Mesodermal cell (in vitro differentiated cells): Measurements from ENCODE around the gene LPIN1.
"Not testable (repeated sequence)": the region's sequence is repeated elsewhere in the genome, so short reads cannot be mapped to it uniquely, and the experiment has no call there.

Source experiments
- H3K27ac ChIP-seq: 2 replicates; pipeline ENCODE4 v1.7.0; 2013; ENCODE audit warnings: mild to moderate bottlenecking, low read depth, low read length, moderate library complexity; ENCODE audit not compliant: severe bottlenecking
- H3K36me3 ChIP-seq: 2 replicates; pipeline ENCODE4 v1.7.1; 2013; ENCODE audit warnings: mild to moderate bottlenecking, low read length, moderate library complexity; ENCODE audit not compliant: control insufficient read depth, insufficient read depth
- H3K4me1 ChIP-seq: one replicate; pipeline ENCODE4 v1.7.1; 2013; ENCODE audit warnings: mild to moderate bottlenecking, low read length; ENCODE audit not compliant: insufficient read depth, control insufficient read depth, poor library complexity, severe bottlenecking
- H3K4me3 ChIP-seq: 2 replicates; pipeline ENCODE4 v1.7.0; 2013; ENCODE audit warnings: low read length, control low read depth, mild to moderate bottlenecking; ENCODE audit not compliant: insufficient read depth, poor library complexity, severe bottlenecking; ENCODE audit errors: extremely low read depth
- H3K9me3 ChIP-seq: 2 replicates; pipeline ENCODE4 v1.7.1; 2013; ENCODE audit warnings: mild to moderate bottlenecking, low read length, moderate library complexity; ENCODE audit not compliant: control insufficient read depth
- WGBS, 2 experiments: methylation state at CpG; one replicate each; pipeline ENCODE4 v1.1.5; 2013; ENCODE audit warnings: missing lambda C conversion rate in 2 of 2; ENCODE audit not compliant: insufficient coverage in 2 of 2; 5-methylcytosine and 5-hydroxymethylcytosine counted together

Gene LPIN1

DNA sequence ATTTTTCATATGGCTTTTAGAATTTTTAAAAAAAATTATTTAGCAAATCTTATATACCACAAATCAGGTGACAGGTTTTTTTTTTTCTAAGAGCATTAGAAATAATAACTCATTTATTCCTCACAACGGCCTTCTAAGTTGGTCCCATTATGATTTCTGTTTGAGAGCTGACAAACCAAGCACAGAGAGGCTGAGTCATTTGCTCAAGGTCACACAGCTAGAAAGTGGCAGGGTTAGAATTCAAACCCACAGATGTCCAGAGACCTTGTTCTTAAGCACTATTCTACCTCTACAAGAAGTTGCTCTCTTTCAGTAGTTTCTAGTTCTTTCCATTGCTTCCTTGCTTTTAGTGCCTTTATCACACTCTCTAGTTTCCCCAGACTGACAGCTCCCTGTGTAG lies 28.8 kb upstream of the LPIN1 start:
- WGBS, 2 experiments: 100% methylated on average over 1 of the region's 1 CpG; no CpG with 5 or more reads in 1 of the 2 experiments
- no peaks in the 10 kb centered on the region for H3K9me3 ChIP-seq
- H3K27ac ChIP-seq: no peak overlapping the region
- no peak overlapping the region for H3K4me3 ChIP-seq
- no peaks in the 10 kb centered on the region for H3K36me3 ChIP-seq
- no peaks in the 10 kb centered on the region for H3K4me1 ChIP-seq

DNA sequence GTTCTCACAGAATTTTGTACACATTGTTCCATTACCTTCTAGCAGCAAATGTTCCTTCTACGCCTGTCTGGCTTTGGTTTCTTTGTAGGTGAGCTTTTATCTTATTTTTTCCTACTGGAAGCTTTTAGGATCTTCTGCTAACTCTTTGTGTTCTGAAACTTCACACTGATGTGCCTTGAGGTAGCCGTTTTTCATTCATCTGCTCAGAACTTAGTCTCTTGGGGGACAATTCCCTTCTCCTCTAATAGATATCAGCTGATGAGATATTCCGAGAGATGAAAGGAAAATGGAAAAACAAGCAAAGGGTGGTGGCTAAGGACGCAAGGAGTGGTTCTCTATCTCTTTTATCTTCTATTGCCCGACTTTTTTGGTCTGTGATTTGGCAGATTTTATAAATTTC lies 27.8 kb upstream of the LPIN1 start:
- Histone ChIP-seq H3K4me1 (no peaks in the 10 kb centered on the region), H3K27ac (no peak overlapping the region), H3K4me3 (no peak overlapping the region), H3K36me3 (no peaks in the 10 kb centered on the region), H3K9me3 (no peaks in the 10 kb centered on the region)
- no CpG with 5 or more reads among the region's 5 CpGs for WGBS, 2 experiments

DNA sequence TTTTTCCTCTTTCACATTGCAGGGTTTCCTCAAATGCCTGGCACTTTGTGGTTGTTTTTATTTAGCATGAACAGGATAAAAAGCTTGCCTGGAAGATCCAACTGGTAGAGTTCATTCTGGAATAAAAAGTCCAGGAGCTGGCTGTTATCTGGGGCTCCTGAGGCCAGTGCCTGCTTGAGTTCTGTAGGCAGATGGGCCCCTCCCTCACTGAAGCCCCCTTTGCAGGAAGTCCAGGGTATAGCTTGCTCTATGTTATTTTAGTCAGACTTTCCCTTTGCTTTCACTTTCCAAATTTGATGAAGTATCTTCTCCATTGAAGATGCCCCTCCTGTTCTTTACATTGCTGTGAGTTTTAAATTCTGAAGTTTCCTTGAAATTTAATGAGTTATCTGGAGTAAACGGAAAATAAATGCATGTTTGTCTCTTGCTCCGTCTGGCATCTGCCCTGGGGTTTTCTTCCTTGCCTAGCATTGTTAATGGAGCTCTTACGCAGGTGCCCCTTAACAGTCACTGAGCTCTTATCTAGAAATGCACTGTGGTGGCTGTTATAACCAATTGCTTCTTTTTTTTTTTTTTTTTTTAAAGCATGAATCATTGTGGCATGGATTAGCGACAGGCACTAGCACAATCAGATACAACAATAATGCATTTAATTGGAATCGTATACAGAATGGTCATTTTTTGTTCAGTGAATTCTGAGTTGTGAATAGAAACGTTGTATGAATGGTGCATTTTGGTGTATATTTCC lies 27.0 kb upstream of the LPIN1 start:
- H3K4me1 ChIP-seq: no peaks in the 10 kb centered on the region
- H3K9me3 ChIP-seq: no peaks in the 10 kb centered on the region
- 86 to 92% methylated on average over 3 of the region's 6 CpGs for WGBS, 2 experiments

DNA sequence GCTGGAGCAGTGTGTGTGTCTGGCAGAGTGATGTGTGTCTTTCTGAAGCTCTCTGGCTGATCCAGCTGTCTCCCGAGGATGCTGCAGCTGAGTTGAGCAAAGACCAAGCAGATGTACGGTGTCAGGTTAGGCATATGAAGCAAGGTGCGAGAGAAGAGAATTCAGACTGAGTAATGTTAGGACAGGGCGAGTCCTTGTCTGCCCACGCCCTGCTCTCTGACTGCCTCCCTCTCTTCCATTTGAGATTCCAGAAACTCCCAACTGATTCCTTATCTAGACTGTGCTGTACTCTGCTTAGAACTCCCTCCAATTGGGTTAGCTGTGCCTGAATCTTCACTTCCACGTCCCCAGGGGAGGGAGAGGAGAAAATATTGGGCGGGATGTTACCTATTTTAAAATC lies 25.7 kb upstream of the LPIN1 start:
- Histone ChIP-seq H3K27ac (no peak overlapping the region), H3K4me3 (no peak overlapping the region), H3K9me3 (no peaks in the 10 kb centered on the region), H3K36me3 (no peaks in the 10 kb centered on the region), H3K4me1 (no peaks in the 10 kb centered on the region)
- WGBS, 2 experiments: 84 to 92% methylated on average over 4 to 5 of the region's 7 CpGs

More for the DNA sequence above, 27.0 kb upstream of the LPIN1 start:
- Histone ChIP-seq H3K4me3 (no peak overlapping the region), H3K27ac (no peak overlapping the region), H3K36me3 (no peaks in the 10 kb centered on the region)

DNA sequence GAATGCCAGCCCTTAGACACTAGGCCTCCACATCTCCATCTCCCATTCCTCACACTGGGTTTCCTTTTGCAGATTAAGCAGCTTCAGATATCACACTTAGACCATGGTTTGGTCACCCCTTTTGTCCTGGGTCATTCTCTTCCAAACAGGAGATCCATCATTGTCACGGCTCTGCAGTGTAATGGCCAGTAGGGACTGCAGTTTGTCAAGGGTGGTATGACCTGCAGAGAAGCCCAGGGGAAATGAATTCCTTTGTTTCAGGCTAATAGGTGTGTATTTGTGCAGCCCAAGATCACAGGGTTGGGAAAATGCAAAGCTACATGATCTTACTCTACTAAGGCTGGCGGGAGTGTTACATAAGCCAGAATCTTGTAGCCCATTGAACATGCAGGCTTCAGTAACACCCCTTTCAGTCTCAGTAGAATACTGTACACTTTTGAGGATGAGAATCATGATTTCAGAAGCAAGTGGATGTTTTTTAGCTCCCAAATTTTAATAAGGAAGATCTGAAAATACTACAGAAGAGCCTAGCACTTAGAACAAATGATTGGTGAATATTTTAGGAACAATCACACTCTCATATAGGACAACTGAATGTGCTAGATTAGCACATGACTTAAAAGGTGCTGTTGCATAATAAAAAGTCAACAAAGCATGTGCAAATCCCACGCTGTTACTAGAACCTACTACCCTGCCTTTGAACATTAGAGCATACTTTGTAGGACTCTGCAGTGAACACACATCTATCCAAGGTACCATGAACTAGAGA lies 24.0 kb upstream of the LPIN1 start:
- Histone ChIP-seq H3K27ac (no peak overlapping the region), H3K36me3 (no peaks in the 10 kb centered on the region), H3K9me3 (no peaks in the 10 kb centered on the region), H3K4me1 (no peaks in the 10 kb centered on the region), H3K4me3 (no peak overlapping the region)
- 90 to 100% methylated on average over 2 to 3 of the region's 3 CpGs for WGBS, 2 experiments

DNA sequence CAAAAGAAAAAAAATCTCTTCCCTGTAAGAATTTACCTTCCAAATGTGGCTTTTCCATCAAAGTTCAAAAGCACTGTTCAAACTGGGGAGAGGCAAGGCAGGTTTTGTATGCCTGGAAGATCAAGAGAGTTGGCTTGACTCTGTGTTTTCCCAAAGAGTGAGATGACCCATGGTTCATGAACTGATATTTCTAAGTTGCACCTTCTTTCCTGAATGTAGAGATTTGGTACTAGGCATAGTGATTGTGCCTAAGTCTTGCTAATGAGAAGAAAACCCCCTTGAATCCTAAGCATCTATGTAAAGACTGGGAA lies 23.4 kb upstream of the LPIN1 start:
- Histone ChIP-seq H3K4me3 (no peak overlapping the region), H3K4me1 (no peaks in the 10 kb centered on the region), H3K27ac (no peak overlapping the region), H3K36me3 (no peaks in the 10 kb centered on the region), H3K9me3 (no peaks in the 10 kb centered on the region)

DNA sequence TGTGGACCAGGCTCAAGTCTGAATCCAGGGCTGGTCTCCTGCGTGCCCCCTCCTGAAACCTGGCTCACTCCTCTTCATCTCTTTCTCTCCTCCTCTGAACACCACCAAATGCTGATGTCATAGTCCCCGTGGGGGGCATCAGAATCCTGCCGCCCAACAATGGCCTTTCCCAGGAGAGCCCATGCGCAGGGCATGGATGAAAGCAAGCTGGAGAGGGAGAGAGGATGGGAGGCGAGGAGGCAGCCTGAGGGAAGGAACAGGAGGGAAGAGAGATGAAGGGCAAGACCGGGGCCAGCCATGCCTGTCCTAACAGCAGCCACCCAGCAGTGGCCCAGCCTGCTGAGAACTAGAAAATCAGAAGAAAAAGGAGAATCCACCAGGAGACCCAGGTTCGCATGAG lies 22.3 kb upstream of the LPIN1 start:
- Histone ChIP-seq H3K36me3 (no peaks in the 10 kb centered on the region), H3K9me3 (no peaks in the 10 kb centered on the region), H3K4me3 (no peak overlapping the region), H3K27ac (no peak overlapping the region), H3K4me1 (no peaks in the 10 kb centered on the region)
- 80 to 86% methylated on average over 5 to 7 of the region's 7 CpGs for WGBS, 2 experiments

DNA sequence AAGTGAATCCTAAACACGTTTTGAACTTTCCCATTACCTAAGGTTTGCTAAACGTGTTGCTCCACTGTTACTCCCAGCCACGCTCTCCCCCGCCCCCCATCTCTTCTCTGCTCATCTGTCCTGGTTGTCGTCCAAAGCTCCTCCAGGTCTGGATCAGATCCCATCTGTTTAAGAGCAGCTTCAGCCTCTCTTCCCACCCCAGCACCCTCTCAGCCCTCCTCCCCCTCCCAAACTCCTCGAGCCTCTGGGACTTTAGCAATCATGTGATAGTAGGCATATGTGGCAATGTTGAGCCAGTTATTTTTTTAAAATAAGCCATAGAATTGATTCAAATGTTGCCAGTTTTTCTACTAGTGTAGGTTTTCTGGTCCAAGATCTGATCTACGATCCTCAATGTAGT lies 20.0 kb upstream of the LPIN1 start:
- Histone ChIP-seq H3K36me3 (no peaks in the 10 kb centered on the region), H3K4me1 (no peaks in the 10 kb centered on the region), H3K4me3 (no peak overlapping the region), H3K27ac (no peak overlapping the region), H3K9me3 (no peaks in the 10 kb centered on the region)
- WGBS, 2 experiments: 83 to 87% methylated on average over 6 of the region's 7 CpGs

DNA sequence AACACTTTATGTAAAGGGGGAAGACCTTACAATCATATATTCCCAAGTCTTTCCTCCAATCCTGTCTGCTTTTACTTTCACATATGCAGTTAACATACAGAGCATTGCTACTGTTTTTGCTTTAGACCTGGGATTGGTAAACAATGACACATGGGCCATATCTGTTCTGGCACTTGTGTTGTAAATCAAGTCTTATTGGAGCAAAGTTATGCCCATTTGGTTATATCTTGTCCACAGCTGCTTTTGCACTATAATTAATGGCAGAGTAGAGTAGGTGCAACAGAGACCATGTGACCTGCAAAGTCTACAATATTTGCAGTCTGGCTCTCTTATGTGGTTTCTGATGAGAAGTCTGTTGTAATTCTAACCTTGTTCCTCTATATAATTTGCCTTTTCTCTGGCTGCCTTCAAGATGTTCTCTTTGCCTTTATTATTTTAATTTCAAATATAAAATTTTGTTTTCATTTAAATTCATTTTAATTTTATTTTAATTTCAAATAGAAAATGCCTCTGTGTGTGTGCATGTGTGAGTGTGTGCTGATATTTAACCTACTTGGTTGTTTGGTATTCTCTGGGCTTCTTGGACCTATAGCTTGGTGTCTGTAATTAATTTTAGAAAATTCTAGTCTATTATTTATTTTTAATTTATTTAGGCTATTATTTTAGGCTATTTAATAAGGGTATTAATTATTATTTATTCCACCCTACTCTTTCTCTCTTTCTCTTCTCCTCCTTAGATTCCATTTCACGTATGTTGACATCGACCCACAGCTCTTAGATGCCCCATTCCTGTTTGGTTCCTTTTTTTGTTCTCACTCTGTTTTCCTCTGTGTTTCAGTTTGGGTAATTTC lies 16.8 kb upstream of the LPIN1 start:
- Histone ChIP-seq H3K4me3 (no peak overlapping the region), H3K36me3 (no peaks in the 10 kb centered on the region), H3K9me3 (no peaks in the 10 kb centered on the region), H3K4me1 (no peaks in the 10 kb centered on the region), H3K27ac (no peak overlapping the region)
- WGBS, 2 experiments: 100% methylated on average over 2 of the region's 2 CpGs; no CpG with 5 or more reads in 1 of the 2 experiments

DNA sequence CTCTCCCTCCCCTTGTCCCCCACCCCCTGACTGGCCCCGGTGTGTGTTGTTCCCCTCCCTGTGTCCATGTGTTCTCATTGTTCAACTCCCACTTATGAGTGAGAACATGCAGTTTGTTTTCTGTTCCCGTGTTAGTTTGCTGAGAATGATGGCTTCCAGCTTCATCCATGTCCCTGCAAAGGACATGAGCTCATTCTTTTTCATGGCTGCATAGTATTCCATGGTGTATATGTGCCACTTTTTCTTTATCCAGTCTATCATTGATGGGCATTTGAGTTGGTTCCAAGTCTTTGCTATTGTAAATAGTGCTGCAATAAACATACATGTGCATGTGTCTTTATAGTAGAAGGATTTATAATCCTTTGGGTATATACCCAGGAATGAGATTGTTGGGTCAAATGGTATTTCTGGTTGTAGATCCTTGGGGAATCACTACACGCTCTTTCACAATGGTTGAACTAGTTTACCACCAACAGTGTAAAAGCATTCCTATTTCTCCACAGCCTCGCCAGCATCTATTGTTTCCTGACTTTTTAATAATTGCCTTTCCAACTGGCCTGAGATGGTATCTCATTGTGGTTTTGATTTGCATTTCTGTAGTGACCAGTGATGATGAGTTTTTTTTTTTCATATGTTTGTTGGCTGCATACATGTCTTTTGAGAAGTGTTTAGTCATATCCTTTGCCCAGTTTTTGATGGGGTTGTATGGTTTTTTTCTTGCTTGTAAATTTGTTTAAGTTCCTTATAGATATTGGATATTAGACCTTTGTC lies 15.0 kb upstream of the LPIN1 start:
- not testable (repeated sequence) for H3K4me3 ChIP-seq, H3K4me1 ChIP-seq, H3K36me3 ChIP-seq, H3K27ac ChIP-seq, H3K9me3 ChIP-seq
- 83% methylated on average over 2 of the region's 4 CpGs; no CpG with 5 or more reads in 1 of the 2 experiments for WGBS, 2 experiments
